Stimulated activated naive CD4-positive, alpha-beta T cell treated with Interleukin-2 at 50 U/mL for 16 hours (primary cell): ENCODE data around the gene ADAMTS17.
"Not testable (repeated sequence)": the region's sequence is repeated elsewhere in the genome, so short reads cannot be mapped to it uniquely, and the experiment has no call there.

Experiments
- DNase-seq: peaks from one replicate; lab custom pipeline; 2025; lab: John Stamatoyannopoulos, UW

Gene ADAMTS17

DNA sequence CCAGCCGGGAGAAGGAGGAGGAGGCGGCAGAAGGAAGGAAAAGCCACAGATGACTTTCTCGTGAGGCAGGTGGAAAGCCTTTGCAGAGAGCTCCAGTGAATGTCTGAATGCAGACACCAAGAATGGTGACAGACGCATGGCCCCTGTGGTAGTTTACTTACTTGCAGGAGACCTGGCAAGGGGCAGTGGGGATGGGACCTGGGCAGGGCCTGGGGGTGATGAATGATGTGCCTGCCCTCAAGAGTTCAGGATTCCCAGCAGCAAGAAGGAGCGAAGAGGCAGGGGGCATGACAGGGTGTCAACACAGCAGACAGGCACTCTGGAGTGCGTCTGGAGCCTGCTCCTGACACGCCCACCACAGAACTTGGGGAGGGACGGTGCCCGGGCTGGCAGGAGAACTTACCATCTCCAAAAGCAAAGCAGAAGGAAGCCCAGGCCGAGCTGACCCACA is 348.1 kb downstream of the ADAMTS17 start:
- DNase-seq: no peak

DNA sequence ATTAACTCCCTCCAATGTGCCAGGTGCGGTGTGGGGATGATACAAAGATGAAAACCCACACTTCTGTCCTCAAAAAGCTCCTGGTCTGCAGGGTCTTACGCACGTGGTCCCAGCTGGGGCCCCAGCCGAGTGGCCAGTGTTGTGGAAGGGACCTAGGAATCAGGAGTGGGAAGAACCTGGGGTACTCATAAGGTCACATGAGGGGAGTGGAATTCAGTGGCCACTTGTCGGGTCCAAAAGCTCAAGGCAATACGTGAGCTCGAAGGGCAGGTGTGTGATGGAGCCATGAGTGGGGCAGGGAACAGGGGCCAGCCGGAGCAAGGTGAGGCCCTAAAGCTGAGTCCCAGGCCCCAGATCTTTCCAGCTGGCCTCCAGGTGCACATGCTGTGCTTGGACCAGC is 348.5 kb downstream of the ADAMTS17 start:
- no peak for DNase-seq

DNA sequence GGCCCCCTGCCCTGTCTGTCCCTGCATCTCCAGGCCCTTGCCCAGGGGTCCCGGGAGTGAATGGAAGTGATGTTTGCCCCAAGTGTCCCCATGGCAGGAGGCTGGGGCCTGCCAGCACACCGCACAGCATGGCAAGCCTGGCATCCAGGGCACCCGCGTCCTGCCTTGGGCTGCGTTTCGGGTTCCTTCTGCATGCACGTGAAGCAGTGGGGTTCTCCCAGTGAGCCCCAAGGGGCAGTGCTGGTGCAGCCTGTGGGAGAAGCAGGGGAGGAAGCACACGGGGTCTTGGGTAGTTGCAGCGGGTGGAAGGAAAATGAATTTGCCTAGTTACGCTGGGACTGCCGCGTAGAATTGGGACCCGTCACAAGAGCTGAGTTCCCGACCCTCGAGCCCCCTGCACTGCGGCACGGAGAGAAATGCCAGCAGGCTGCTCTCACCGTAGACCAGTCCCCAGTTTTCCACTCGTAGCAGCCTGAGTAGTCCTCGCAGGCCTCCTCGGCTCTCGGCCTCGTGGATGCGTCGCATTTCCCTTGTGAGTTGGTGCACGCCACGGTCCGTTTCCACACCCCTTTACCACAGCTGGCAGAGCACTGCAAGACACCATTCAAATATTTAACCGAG is 349.1 kb downstream of the ADAMTS17 start:
- no peak for DNase-seq

DNA sequence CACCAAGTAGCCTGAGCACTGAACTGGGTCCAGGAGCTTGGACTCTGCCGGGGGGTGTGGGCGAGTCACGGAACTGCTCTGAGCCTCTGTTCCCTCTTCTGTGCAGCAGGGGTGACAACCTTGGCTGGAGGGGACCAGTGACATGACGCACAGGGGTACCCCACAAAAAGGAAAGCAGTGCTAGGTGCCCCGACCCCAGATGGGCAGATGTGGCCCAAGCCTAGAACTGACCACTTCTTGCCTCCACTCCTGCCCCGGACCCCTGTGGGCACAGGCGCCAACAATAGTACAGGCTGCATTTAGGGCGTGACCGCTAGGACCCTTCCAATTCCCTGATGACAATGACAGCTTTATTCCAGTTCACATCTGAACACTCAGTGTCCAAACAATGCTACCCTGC is 352.7 kb downstream of the ADAMTS17 start:
- DNase-seq: no peak

DNA sequence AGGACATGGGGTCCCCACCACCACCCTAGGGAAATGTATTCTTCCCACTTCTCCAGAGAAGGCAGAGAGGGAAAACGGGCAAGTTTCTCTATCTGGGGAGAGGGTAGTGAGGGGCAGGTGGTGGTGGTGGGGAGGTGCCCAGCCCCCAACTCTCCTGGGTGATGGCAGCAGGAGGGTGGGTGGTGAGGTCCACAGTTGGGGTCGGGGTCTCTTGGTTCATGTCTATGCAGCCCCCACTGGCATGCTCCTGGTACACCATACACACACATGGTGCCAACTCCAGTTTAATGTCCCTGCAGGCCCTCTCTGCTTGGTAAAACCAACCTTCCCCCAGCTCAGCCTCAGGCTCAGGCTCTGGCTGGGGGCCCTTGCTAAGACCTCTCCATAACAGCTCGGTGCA is 354.1 kb downstream of the ADAMTS17 start:
- no peak for DNase-seq

DNA sequence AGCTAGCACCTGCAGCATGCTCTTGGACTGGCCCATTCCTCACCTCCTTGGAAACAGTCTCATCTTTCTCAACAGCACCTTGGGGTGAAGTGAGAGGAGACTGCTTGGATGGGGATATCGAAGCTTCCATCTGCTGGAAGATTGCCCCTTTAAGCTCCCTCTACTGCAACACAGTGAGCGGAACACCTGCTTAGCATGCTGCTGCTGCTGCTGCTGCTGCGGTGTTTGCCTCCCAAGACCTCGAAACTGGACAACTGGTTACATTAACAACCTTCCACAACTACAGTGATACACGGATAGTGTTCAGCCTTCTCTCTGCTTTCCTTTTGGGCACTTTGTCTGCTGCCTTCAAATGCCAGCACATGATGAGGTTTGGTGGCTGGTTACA is 354.7 kb downstream of the ADAMTS17 start:
- no peak for DNase-seq

DNA sequence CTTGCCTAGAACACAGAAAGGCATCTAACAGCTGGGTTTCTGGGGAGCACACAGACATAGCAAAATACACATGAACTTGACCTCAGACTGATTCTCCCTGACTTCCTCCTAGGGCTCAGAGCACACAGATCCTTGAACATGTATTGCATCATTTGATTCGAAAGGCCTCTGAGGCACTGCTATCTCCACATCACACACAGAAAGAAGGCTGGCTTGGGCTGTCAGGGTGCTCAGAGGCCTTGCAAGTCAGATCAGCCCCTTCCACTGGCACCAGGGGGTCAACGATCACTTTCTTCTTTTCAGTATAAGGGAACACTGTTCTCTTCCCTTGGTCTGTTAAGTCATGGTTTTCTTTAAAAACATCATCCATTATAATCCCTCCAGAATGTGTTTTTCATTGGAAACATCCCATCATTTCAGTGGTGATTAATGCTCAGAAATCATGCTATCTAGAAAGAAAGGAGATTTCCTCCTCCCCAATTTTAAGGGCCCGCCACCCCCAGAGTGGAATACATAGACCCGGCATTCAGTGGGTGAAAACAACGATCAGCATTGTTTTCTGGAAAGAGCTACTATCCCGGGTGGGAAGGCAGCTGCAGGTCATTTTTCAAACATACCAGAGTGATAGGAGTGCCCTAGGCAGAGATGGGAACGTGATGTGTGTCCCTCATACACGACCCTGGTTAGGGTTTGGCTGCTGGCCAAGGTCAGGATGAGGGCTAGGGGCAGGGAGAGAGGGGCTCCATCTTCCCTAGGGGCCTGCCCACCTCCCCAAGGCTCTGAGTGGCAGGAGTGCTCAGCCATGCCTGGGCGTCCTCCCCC is 355.3 kb downstream of the ADAMTS17 start:
- no peak for DNase-seq

DNA sequence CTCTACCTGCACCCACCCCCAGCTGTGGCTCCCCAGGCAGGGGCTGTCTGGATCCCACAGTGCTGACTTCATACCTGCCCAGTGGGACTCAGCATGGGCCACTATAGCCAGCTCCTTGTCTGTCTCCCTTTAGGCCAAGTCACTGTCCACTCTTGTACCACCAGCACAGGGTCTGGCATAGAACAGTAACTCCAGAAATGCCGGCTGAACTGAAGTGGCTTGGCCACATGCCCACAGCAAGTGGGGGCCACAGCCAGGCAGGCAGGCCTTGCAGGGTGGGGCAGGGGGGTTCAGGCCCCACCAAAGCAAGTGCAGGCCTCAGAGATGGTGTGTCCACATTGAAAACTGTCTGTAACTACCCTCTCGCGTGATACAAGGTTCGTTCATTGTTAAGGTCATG is 355.9 kb downstream of the ADAMTS17 start:
- DNase-seq: no peak

DNA sequence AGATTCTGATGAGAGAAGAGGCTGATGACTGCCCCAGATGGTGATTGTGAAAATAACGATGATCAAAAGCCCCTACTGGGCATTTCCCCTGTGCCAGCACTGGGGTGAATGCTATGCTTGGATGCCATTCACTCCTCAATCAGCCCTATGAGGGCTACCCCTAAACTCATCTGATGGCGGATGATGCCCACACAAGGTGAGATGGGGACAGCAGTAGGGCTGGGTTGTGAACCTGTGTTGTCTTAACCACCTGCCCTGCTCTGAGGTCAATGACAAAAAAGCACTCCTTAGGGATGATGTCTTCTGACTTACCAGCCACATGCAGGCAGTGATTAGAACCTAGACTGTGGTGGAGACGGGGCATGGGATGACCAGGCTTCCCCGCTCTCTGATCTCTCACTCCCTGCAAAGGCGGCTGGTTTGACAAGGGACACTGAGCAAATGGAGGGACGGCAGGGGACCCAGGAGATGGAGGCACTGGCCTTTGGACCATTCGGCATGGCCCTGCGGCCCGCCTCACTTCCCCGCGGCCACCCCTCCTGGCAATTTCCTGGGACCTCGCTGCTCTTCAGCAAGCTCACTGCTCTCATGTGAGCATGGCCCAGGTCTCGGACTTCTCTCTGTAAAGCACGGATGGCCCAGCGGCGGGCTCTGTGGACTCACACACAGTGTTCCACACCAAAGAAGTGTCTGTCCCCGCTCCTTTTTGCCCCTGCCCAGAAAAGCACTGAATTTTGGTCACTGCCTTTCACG is 357.1 kb downstream of the ADAMTS17 start:
- DNase-seq: no peak

DNA sequence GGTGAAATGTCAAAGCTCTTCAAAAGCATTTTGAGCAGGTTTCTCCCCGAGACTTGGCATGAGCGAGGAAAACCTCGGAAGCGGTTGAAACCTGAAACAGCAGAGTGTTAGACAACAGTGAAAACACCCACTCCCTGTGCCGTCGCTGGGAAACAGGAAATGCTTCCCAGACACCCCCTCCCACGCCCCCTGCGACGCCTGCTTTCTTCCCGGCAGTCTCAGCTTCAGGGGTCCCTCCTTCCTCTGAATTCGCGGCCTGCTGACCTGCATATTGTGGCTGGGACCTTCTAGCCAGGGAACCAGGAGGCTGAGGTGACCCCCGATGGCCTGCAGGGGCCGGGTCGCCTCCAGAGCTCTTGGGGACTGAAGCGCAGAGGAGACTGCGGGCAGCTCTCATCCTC is 357.9 kb downstream of the ADAMTS17 start:
- DNase-seq: no peak

DNA sequence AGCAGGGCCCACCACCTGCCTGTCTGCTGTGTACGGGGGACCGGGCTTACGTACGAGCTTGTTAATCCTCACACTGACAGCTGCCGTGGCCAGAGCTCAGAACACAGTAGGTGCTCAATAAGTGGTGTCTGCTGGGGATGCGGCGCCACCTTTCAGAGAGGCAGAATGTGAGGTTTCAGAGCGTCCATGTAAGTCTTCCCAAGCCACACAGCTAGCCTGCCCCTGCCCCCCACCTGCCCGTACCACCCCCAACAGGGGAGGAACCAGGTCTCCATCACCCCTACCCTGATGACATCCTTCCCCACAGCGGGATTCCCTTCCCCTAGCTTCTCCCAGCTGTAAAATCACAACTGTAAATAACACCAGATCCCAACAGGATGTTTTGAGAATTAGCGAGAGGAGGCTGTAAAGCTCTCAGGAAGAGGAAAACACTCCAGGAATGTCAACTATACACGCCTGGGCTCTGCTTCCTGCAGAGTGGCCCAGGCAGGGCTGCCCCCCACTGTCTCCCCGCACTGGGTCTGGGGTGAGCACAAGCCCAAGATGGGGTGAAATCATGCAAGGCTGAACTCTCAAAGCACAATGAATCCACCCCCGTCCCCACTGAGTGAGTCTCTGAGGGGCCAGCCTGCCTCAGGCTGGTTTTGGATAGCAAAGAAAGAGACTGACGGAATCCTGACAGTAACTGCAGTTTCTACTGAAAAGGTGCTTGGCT is 358.4 kb downstream of the ADAMTS17 start:
- DNase-seq: no peak

DNA sequence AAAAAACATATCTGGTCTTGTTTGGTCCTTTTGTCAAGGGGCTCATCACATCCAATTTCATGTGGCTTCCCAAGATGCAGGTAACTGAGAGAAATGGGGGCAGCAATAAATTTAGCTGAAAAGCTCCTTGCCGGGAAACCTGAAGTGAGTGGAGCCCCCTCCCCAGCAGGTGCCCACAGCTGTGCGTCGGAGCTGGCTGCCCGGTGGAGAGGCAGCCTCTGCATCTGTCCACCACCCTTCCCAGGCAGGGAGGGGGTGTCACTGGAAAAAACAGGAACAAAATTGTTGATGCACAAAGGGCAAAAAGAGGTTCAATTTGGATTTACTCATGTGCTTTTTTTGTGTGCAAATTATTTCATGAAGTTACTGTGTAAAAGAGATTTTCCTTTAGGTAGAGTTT is 359.1 kb downstream of the ADAMTS17 start:
- DNase-seq: no peak

DNA sequence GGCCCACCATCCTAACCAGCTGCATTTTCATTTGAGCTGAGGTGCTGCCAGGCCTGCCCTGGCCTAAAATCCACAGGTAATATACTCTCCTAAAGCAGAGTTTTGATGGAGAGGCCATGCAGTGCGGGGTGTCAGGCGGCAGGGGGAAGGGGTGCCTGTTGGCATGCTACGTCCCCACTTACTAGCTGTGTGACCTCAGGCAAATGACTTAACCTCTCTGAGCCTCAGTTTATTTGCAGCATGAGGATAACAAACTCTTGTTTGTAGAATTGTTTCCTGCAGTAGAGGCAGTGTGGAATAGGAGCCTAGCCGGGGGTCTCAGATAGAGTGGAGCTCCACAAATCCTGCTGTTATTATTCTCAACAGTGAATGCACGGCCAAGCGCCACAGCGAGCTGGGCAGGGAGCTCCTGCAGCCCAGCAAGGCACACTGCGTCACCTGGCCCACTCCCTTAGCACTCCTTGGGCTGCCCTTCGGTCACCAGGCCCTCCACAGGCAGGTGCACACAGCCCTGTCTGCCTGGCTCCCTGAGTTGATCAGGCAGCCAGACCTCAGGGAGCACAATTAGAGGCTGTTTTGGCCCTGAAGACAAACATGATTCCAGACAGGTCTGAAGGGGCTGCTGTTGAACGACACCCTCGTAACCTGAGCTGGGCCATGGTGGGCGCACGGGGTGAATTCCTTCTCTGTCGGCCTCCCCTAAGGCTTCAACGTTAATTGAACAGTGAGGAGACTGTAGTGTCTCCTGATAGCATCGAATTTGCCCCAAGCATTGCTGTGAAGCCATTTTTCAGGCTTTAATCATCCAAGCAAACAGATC is 359.7 kb downstream of the ADAMTS17 start:
- DNase-seq: no peak

DNA sequence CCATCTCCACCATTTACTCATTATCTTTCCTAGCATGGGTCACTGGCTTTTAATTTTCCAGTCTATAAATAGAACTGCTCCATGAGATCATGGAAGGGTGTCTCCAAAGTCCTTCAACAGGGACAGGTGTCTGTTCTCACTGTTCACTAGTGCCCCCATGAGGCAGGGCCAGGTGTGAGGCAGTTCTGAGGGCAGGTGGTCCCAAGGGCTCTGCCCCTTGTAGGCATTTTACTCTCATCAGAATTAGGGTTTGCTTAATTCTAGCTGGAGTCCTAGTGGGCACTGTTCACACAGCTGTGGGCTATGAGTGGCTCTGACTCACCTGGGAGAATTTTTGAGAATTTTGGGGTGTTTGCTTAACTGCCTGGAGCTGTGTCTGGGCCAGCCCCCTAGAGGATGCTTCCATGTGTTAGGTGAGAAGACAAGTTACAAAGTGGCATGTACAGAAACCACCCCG is 360.6 kb downstream of the ADAMTS17 start:
- DNase-seq: no peak

DNA sequence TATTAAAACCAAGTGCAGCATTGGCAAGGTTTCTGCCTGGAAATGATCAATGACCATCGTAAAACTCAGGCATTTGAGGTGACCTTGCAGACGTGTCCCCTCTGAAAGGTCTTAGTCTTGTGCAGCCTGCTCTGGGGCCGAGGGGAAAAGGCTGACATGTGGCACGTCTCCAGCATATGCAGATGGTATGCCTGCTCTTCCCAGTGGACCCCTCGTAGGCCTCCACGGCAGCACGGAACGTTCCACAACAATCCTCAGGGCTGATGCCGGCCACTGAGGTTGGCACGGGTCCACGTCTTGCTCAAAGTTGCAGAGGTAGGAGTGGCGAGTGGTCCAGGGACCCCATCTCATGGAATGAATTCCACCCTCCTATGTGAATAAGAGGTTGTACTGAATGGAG is 361.0 kb downstream of the ADAMTS17 start:
- DNase-seq: no peak

DNA sequence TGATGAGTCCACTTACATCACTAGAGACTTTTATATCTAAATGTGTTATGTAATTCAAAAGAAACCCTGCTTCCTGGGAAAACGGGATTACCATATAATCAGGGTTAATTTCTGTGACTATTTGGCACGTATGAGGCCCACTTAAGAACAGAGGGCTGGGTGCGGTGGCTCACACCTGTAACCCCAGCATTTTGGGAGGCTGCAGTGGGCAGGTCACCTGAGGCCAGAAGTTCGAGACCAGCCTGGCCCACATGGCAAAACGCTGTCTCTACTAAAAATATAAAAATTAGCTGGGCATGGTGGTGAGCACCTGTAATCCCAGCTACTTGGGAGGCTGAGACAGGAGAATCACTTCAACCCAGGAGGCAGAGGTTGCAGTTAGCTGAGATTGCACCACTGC is 361.9 kb downstream of the ADAMTS17 start:
- DNase-seq: not testable (repeated sequence)

DNA sequence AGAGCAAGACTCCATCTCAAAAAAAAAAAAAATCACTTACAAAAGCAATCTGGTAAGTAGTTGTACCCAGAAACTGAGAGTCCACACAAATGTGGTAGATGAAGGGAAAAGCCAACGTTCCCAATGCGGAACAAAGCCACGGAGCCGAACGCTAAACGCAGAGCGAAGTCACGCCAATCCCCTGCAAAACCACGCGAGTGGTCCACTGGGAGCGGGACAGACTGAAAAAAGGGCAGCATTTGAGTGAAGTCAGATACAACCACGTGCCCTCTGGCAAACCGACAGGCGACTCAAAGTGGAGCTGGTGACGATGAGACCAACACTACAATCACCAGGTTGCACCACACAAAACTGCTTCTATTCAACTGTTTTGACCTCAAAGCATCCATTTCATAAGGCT is 362.4 kb downstream of the ADAMTS17 start:
- DNase-seq: no peak

DNA sequence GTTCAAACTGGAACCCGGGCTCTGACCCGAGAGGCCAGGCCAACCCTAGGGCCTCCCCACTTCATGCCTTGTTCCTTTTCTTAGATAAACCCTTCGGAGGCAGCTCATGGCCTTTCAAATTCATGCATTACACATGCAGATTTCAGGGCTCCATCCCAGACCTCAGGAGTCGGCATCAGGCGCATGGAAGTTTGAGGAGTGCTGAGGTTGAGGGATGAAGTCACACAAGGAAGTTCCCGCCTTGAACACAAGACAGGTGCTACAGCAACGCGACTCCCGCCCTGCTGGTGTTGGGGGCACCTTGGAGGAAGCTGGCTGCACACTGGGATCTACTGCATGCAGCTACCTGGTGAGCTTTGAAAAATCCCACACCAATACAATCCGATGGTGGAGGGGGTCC is 363.3 kb downstream of the ADAMTS17 start:
- DNase-seq: no peak

DNA sequence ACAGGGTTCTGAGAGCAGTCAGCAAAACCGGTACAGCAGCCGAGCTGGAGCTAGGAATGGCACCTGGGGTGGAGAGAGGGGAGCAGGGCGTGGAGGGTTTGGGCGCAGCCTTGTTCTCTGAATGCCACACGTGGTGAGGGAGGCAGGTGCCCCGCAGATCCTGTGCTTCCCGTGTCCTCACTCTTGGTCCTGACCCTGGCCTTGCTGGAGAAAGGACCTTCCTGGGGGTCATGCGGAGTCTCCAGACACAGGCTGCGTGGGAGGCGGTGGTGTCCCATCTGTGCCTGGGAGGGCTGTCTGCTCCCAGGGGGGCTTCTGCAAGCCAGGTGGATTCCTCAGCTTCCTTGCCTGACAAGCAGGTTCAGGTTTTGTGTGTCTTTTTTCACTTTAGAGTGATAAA is 363.8 kb downstream of the ADAMTS17 start:
- no peak for DNase-seq

DNA sequence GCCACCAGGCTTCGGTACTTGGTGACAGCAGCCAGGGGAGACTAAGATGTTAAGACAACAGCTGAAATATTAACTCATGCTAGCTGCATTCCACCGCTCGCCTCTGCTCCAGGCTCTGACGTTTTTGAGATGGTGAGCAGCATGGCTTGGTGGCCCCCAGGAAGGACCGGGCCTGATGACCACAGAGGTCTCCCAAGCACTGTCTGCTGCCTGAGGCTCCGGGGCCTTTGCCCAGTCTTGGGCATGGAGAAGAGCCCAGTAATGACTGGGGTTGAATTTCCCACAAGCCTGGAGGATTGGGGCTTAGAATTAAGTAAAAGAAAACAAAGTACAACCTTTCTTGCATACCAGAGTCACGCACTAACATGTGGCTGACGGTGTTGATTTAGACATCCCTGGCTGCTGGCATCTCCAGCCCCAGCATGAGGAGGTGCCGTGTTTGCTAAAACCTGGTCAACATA is 364.9 kb downstream of the ADAMTS17 start:
- no peak for DNase-seq

DNA sequence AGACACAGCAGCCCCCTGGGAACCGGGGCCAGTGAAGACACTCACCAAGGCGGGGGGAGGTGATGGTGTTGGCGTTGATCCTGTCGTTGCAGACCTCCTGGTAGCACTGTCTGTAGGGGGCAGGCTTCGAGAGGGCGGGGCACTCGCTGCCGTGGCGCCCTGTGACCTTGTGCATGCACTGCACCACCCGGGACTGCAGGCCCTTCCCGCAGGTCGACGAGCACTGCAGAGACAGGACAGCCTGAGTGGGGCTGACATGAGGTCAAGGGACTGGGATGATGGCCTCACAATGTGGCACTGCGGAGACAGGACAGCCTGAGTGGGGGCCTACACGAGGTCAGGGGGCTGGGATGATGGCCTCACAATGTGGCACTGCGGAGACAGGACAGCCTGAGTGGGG is 365.8 kb downstream of the ADAMTS17 start:
- DNase-seq: no peak
